Kidney capillary endothelial cell (primary cell): ENCODE data around the gene TTC38.
A peak's percentile ranks its signal among the peaks of the same experiment; 100 is the strongest.
"Not testable (repeated sequence)": the region's sequence is repeated elsewhere in the genome, so short reads cannot be mapped to it uniquely, and the experiment has no call there.

Experiments
- DNase-seq: peaks from one replicate; pipeline ENCODE4 v3.0.0-alpha.2; 2018; ENCODE audit warnings: low spot score

Gene TTC38

DNA sequence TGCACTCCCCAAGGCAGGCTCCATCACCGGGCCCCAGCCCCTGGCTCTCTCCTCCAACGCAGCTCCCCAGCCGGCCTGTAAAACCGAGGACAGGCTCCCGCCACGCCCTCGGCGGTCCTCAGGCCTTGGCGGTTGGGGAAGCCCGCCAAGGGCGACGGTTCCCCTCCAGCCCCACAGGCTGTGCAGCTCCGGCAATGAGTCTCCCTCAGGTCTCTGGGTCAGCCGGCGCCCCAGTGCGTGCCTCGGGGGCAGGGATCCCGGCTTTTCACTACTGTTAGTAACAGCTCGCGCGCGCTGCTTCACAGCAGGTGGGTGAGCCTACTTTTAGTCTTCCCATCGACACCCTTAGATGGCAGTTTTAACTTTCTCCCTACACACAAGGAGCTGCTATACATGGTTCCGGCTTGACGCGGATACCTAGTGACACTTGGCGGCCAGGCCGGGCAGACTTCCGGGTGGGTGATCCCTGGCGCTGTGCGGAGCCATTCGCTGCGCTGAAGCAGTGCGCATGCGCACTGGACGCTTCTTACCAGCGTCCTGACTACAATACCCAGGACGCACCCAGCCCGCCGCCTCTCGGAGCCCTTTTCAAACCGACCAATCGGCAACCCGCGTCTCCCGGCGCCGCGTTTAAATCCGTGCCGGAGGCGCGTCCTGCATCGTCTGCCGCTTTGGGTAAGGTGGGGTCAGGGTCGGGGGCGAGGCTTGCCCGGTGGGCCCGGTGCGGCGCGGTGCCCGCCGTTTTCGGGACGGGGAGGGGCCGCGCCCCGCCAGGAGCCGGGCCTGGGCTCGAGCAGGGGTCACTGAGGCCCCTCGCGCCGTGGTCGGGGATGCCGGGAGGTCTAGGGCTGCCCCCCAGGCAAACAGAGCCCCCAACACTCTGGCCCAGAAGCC lies 28.7 kb downstream of the TTC38 start, which contains the start of gene GTSE1:
Gene GTSE1 (plus strand): TSS at position 614 of the 894 bp plus-strand sequence. CDS start 531 bp downstream, outside the sequence.
- peak; percentile 99 for DNase-seq

- DNase-seq, result no peak
Observed at GRCh38 chr22:46297151-46297812, 29.5 kb downstream of the TTC38 start.

DNA sequence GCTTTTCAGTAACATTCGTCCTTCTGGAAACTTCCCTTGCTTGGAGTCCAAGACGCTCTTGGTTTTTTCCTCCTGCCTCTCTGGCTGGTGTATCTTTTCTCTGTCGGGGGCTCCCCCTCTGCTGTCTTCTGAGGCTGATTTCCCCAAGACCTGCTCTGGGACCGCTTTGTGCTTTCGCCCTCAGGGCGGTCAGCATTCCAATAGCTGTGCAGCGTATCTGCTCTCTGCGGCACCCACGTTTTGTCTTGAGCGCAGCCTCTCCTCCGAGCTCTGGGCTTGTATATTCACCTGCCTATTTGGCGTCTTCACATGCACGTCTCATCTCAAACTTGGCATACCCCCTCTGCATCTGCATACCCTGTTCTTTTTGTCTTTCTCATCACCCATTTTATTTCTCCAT lies 31.3 kb downstream of the TTC38 start:
- DNase-seq, result no peak

DNA sequence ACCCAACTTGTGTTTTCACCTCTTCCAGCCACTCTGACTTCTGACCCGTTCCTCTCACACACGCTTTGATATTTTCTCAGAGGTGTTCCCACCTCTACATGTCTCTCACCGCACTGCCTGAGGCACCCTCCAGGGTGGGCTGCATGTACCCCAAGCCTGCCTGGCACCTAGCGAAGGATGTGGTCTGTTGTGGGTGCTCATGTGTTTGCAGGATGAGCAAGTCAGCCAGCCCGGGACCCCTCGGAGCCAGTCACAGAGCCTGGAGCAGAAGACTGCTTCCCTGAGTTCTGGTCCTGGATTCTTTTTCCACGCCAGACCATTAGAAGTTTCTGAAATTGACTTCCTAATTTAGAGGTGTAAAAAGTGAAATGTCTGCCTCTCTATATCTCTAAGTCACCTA lies 32.7 kb downstream of the TTC38 start:
- no peak for DNase-seq

DNA sequence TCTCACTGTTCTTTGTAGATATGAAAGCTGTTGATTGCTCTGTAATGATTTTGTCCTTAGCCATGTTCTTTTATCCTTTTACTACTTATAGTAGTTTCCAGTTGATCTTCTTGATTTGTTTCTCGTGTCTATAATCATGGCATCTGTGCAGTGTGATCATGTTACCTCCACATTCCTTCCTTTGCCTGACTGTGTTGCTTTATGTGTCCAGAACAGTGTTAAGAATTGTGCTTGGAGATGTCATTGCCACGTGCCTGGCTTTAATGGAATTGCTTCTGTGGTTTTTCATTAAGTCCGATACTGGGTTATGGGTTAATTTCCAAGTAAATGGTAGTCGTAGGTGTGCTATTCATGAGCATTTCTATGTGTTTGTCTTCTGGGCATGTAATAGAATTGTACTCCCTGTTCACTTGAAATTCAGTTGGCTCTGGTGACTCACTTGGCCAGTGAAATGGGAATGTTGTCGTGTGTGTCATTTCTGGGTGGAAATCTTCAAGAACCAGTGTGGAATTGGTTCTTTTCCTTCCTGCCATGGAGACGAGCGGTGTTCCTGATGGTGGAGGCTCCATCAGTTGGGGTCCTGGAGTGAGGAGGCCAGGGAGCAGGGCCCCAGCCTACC lies 35.6 kb downstream of the TTC38 start:
- no peak for DNase-seq

GRCh38 chr22:46308283-46308988 lies 40.6 kb downstream of the TTC38 start:
- no peak for DNase-seq

DNA sequence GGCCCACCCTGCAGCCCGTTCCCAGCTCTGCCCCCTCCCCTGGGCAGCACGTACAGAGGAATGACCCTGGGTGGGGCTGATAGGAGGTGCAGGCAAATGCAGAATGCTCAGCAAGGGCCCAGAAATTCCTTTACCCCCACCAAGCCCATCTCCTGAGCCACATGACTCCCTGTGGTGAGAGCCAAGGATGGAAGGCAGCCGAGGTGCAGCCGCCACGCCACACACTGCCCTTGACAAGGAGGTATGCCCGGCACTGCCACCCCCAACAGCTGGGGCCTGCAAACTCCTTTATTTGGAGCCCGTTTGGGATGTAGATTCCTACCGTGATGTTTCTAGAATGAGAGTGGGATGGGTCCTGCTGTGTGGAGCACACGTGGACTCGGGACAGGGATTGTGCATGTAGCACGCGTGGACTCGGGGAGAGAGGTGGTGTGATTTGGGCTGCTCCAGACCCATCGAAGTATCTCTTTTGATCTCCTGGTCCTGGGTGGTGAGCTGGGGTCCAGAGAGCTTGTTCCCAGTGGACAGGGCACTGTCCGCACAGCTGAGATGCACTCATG lies 41.8 kb downstream of the TTC38 start:
- DNase-seq, result no peak

- DNase-seq, result no peak
Observed at GRCh38 chr22:46312056-46312455, 44.2 kb downstream of the TTC38 start.

DNA sequence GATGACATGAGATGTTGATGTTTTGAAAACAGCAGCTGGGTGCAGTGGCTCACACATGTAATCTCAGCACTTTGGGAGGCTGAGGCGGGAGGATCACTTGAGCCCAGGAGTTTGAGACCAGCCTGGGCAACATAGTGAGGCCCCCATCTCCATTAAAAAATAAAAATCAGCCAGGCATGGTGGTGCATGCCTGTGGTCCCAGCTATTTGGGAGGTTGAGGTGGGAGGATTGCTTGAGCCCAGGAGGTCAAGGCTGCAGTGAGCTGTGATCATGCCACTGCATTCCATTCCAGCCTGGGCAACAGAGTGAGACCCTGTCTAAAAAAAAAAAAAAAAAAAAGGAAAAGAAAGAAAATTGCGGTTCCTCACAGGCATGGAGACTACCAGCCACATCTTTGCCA lies 45.0 kb downstream of the TTC38 start:
- DNase-seq, result not testable (repeated sequence)

DNA sequence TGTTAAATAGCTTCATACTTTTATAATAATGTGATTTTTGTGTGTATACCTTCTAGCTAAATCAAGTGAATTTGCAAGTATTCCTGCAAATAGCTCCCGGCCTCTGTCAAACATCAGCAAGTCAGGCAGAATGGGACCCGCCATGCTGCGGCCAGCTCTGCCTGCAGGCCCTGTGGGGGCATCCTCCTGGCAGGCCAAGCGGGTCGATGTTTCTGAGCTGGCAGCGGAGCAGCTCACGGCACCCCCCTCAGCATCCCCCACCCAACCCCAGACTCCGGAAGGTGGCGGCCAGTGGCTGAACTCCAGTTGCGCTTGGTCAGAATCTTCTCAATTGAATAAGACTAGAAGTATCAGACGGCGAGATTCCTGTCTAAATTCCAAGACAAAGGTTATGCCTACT lies 48.2 kb downstream of the TTC38 start:
- no peak for DNase-seq

- DNase-seq, result no peak
Observed at GRCh38 chr22:46317646-46318045, 49.8 kb downstream of the TTC38 start.

DNA sequence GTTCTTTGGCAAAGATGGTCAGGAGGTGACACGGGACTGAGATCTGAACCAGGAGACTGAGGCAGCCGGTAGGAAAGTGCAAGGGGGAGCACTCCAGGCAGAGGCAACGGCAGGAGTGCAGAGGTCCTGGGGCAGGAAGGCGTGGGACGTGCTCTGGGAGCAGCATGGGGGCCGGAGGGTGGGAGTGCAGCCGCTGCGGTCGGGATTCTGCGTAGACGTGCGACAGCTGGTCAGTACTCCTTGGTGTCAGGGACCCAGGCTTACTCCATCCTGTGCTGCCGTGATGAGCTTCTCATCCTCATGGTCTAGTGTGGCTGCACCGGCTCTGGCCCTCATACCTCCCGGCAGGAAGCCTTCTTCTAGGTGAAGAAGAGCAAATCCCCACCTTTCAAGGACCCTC lies 50.8 kb downstream of the TTC38 start:
- DNase-seq, result no peak

DNA sequence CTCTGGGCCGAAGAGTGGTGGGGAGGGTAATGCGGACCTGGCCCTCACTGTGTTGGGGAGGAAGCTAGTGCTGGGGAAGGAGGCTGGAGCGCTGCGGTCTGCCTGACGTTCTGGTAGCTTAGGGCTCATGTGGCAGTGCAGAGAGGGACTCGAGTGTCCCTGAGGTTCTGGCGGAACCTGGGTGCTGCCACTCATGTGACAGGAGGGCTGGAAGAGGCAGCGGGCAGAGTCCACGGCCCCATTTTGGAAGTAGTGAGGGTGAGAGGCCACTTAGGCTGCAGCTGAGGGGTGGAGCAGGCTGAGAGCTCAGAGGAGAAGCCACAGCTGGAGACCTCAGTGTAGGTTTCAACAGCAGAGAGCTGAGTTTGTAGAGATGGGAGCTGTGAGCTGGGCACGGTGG lies 51.5 kb downstream of the TTC38 start:
- DNase-seq, result no peak

DNA sequence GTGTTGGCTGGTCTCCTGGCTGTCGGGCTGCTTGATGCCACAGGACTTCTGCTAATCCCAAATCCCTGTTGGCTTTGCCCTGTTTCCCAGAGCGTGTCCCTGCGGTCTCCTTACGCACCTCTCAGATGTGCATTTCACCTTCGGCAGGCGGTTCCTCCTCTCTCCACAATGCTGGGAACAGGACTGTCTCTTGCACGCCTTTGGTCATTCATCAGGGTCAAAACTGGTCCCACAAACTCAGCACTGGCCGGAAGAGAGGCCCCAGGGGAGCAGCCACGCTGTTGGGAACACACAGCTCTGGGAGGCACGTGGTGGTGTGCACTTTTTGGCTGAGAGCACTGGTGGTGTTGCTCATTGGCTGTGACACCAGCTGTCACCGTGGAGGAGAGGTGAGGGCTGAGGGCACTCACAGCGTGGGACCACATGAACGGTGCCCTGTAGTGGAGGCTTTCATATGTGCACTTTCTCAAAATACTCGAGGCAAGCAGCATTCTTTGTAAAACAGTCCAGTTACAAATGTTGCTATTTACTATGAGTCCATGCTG lies 52.4 kb downstream of the TTC38 start:
- no peak for DNase-seq

- DNase-seq, result no peak
Observed at GRCh38 chr22:46320716-46321386, 53.0 kb downstream of the TTC38 start.

- DNase-seq, result no peak
Observed at GRCh38 chr22:46322711-46323110, 54.9 kb downstream of the TTC38 start.

- DNase-seq, result no peak
Observed at GRCh38 chr22:46323162-46323561, 55.4 kb downstream of the TTC38 start.

- no peak for DNase-seq
Observed at GRCh38 chr22:46326066-46326680, 58.4 kb downstream of the TTC38 start.

GRCh38 chr22:46327691-46328465 lies 60.1 kb downstream of the TTC38 start:
- DNase-seq, result no peak

GRCh38 chr22:46328797-46329196 lies 61.0 kb downstream of the TTC38 start:
- no peak for DNase-seq
